SK-N-SH (cell line): ENCODE results near the gene ADCY7.

ENCODE experiments used
- EZH2phosphoT487 ChIP-seq: fragments of 200-600 bp; sonication (generic); IDR thresholded peaks from 2 replicates; pipeline ENCODE4 v1.6.1; 2017; ENCODE audit warnings: low read depth, mixed run types, mild to moderate bottlenecking, antibody characterized with exemption, moderate library complexity, borderline replicate concordance
- POLR2AphosphoS5 ChIP-seq: IDR thresholded peaks from 2 replicates; pipeline ENCODE4 v1.6.1; 2012; ENCODE audit warnings: low read depth, low read length
- RFX5 ChIP-seq: IDR thresholded peaks from 2 replicates; pipeline ENCODE4 v1.6.1; 2012; ENCODE audit warnings: mild to moderate bottlenecking, improper control_type of control experiment, low read length
- SIN3A ChIP-seq: IDR thresholded peaks from 2 replicates; pipeline ENCODE4 v1.6.1; 2012; ENCODE audit warnings: low read depth, mild to moderate bottlenecking, low read length, moderate library complexity, borderline replicate concordance
- TF ChIP-seq, protein P1 (sequence below): fragments of 200-600 bp; sonication (generic); IDR thresholded peaks from 2 replicates; pipeline ENCODE4 v1.6.1; 2017; ENCODE audit warnings: antibody characterized with exemption, mild to moderate bottlenecking, moderate library complexity
- TF ChIP-seq, protein P2 (sequence below): fragments of 150-350 bp; IDR thresholded peaks from 2 replicates; pipeline ENCODE4 v1.6.1; 2016; ENCODE audit warnings: mild to moderate bottlenecking, low read depth, low read length
- TF ChIP-seq, protein P3 (sequence below): IDR thresholded peaks from 2 replicates; pipeline ENCODE4 v1.4.0; 2012; ENCODE audit warnings: low read depth, borderline replicate concordance
- TF ChIP-seq, protein P4 (sequence below): IDR thresholded peaks from 2 replicates; pipeline ENCODE4 v1.6.1; 2012; ENCODE audit warnings: mild to moderate bottlenecking, low read depth, low read length, moderate library complexity

DNA sequence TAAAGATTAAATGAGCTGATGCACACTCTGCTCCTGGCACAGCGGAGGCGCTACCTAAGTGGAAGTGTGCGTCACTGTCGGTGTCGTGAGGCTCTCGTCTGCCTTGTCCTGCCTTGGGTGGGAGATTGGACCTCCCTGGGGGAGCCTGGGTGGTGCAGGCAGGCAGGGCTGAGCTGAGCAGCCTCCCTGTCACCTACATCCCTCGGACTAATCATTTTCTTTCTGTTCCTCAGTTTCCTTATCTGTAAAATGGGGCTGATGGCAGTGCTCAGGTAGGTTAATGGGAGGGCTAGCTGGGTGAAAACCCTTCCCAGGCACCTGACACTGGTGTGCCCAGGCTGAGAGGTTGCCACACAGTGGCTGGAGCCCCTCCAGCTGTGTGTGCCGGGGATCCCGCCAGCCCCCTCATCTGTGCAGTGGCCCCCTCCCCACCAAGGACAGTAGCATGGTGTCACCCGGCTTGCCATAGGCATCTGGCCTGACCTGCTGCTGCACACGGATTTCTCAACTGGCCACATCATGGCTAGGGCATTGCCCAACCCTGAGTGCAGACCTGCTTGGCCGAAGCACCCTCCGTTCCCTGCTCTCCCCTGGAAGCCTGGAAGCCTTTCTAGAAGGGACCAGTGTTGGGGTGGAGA lies 4.3 kb downstream of the ADCY7 start:
- TF ChIP-seq, protein P1, sequence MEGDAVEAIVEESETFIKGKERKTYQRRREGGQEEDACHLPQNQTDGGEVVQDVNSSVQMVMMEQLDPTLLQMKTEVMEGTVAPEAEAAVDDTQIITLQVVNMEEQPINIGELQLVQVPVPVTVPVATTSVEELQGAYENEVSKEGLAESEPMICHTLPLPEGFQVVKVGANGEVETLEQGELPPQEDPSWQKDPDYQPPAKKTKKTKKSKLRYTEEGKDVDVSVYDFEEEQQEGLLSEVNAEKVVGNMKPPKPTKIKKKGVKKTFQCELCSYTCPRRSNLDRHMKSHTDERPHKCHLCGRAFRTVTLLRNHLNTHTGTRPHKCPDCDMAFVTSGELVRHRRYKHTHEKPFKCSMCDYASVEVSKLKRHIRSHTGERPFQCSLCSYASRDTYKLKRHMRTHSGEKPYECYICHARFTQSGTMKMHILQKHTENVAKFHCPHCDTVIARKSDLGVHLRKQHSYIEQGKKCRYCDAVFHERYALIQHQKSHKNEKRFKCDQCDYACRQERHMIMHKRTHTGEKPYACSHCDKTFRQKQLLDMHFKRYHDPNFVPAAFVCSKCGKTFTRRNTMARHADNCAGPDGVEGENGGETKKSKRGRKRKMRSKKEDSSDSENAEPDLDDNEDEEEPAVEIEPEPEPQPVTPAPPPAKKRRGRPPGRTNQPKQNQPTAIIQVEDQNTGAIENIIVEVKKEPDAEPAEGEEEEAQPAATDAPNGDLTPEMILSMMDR = no peak
- no peak for TF ChIP-seq POLR2AphosphoS5
- TF ChIP-seq RFX5 = no peak
- TF ChIP-seq SIN3A = no peak
- TF ChIP-seq, protein P2, sequence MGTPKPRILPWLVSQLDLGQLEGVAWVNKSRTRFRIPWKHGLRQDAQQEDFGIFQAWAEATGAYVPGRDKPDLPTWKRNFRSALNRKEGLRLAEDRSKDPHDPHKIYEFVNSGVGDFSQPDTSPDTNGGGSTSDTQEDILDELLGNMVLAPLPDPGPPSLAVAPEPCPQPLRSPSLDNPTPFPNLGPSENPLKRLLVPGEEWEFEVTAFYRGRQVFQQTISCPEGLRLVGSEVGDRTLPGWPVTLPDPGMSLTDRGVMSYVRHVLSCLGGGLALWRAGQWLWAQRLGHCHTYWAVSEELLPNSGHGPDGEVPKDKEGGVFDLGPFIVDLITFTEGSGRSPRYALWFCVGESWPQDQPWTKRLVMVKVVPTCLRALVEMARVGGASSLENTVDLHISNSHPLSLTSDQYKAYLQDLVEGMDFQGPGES = no peak
- TF ChIP-seq EZH2phosphoT487 = no peak
- TF ChIP-seq, protein P3, sequence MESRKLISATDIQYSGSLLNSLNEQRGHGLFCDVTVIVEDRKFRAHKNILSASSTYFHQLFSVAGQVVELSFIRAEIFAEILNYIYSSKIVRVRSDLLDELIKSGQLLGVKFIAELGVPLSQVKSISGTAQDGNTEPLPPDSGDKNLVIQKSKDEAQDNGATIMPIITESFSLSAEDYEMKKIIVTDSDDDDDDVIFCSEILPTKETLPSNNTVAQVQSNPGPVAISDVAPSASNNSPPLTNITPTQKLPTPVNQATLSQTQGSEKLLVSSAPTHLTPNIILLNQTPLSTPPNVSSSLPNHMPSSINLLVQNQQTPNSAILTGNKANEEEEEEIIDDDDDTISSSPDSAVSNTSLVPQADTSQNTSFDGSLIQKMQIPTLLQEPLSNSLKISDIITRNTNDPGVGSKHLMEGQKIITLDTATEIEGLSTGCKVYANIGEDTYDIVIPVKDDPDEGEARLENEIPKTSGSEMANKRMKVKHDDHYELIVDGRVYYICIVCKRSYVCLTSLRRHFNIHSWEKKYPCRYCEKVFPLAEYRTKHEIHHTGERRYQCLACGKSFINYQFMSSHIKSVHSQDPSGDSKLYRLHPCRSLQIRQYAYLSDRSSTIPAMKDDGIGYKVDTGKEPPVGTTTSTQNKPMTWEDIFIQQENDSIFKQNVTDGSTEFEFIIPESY = no peak
- TF ChIP-seq, protein P4, sequence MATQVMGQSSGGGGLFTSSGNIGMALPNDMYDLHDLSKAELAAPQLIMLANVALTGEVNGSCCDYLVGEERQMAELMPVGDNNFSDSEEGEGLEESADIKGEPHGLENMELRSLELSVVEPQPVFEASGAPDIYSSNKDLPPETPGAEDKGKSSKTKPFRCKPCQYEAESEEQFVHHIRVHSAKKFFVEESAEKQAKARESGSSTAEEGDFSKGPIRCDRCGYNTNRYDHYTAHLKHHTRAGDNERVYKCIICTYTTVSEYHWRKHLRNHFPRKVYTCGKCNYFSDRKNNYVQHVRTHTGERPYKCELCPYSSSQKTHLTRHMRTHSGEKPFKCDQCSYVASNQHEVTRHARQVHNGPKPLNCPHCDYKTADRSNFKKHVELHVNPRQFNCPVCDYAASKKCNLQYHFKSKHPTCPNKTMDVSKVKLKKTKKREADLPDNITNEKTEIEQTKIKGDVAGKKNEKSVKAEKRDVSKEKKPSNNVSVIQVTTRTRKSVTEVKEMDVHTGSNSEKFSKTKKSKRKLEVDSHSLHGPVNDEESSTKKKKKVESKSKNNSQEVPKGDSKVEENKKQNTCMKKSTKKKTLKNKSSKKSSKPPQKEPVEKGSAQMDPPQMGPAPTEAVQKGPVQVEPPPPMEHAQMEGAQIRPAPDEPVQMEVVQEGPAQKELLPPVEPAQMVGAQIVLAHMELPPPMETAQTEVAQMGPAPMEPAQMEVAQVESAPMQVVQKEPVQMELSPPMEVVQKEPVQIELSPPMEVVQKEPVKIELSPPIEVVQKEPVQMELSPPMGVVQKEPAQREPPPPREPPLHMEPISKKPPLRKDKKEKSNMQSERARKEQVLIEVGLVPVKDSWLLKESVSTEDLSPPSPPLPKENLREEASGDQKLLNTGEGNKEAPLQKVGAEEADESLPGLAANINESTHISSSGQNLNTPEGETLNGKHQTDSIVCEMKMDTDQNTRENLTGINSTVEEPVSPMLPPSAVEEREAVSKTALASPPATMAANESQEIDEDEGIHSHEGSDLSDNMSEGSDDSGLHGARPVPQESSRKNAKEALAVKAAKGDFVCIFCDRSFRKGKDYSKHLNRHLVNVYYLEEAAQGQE = no peak
